GM18502 (cell line): ENCODE results near the gene TATDN2.
"Not testable (repeated sequence)": the region's sequence is repeated elsewhere in the genome, so short reads cannot be mapped to it uniquely, and the experiment has no call there.

Experiments used
- ATAC-seq: cut with Tn5 transposase; IDR thresholded peaks from one replicate; pipeline ENCODE4 v1.9.1; 2021; ENCODE audit warnings: mild to moderate bottlenecking; ENCODE audit not compliant: unreplicated experiment, poor library complexity

TATDN2 gene

DNA sequence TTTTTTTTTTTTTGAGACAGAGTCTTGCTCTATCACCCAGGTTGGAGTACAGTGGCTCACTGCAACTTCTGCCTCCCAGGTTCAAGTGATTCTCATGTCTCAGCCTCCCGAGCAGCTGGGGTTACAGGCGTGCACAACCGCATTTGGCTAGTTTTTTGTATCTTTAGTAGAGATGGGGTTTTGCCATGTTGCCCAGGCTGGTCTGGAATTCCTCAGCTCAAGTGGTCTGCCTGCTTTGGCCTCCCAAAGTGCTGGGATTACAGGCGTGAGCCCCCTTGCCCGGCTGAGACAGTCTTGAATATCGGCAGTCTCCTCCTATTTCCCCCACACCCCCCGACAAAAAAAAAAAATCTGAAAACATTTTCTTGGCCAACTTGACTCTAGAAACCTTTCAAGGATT, 18.7 kb downstream of the TATDN2 start:
- not testable (repeated sequence) for ATAC-seq

DNA sequence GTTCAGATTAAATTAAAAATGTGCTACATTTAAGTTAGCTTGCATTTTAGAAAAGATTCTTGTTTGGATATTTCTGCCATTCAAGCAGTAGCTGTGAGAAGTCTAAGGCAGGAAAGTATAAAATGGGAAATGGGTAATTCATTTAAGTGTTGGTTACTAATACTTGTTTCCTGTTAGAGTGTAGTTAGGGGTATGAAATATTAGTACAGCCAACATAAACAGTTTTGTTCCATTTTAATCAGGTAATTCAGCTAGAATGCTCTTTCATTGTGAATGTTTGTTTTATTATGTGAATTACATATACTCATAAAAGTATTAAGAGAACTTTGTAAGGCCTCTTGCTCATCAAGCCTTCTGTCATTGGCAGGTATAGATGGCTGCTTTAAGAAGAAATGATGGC, 19.9 kb downstream of the TATDN2 start:
- ATAC-seq, result no peak

DNA sequence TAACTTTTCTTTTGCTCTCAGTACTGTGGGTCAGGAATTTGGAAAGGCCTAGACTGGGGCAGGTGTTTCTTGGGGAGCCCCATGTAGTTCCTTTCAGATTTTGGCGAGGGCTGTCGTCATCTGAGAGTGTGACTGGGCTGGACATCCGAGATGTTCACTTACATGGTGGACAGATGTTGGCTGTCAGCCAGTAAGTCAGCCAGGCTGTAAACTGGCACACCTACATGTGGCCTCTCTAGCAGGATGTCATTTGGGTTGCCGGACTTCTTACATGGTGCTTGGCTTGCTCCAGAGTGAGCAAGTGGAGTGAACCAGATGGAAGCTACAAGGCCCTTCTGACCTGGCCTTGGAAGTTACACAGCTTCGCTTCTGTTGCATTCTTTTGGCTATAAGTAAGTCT, 20.7 kb downstream of the TATDN2 start:
- ATAC-seq, result no peak

DNA sequence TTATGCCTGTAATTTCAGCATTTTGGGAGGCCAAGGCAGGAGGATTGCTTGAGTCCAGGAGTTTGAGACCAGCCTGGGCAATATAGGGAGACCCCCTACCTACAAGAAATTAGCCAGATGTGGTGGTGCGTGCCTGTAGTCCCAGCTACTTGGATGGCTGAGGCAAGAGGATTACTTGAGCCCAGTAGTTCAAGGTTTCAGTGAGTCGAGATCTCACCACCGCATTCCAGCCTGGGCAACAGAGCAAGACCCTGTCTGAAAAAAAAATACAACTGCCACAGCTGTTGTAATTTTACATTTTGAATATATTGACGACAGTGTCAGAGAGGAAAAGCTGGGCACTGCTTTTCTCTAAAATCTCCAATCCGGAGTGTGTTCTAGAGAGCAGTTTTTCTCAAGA, 21.2 kb downstream of the TATDN2 start:
- no peak for ATAC-seq

DNA sequence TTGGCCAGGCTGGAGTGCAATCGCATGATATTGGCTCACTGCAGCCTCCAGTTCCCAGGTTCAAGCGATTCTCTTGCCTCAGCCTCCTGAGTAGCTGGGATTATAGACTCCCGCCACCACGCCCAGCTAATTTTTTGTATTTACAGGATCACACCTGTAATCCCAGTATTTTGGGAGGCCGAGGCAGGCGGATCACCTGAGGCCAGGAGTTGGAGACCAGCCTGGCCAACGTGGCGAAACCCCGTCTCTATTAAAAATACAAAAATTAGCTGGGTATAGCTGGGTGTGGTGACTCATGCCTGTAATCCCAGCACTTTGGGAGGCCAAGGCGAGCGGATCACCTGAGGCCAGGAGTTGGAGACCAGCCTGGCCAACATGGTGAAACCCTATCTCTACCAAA, 24.2 kb downstream of the TATDN2 start:
- not testable (repeated sequence) for ATAC-seq

DNA sequence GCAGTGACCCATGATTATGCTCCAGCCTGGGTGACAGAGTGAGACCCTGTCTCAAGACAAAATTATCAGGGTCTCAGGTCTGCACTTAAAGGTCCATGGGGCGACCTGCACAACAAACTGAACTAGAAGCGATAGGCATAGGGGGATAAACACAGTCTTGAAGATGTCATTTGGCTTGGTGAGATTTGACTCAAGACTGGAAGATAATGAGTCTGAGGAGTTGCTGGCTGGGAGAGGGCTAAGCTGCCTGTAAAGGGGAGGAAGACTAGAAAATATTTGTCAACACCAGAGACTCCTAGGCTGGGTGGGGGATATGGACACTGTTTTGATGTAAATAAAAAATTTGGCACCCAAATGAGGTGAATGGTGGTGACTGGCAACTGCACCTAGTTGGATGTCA, 24.7 kb downstream of the TATDN2 start:
- ATAC-seq, result no peak

DNA sequence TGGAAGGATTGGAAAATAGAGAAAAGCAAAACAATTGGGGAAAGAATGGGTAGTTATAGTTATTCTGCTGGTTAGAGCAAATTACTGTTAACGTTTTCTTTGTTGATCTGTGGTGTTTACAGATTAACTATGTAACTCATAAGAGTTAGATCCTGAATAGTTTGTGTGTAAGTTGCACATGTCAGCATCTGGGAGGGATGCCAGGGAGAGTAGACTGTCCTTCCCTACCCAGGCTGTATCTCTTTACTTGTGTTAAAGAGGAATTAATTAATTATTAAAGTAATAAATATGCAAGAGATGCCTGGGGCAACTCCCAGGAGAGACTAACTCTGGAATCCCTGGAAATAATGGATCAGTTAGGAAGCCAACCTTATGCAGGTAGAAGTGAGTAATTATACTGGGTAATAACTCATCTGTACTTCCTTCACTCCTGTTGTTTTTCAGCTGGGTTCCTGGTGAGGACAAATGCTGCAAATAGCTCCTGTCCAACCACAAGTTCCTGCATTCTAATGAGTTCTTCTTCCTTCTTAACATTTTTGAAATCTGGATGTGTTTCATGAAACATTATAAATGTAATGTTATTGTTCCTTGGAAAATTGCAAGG, 25.5 kb downstream of the TATDN2 start:
- ATAC-seq, result no peak

DNA sequence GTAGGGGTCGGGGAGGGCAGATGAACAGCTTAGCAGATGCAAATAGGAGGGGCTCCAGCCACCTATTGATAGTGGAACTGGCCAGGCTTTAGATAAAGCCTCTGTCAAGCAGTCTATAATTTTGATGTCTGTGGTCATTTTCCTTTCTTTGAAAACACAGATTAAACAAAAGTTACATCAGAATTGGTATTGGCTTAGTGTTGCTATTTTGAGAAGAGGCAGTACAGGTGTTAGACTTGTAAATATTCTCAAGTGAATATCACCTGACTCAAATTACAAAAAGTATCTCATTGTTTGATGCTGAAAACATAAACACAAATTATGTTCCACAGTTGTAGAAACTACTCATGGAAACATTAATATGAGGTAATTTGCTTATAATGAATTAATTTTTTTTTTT, 26.3 kb downstream of the TATDN2 start:
- no peak for ATAC-seq

DNA sequence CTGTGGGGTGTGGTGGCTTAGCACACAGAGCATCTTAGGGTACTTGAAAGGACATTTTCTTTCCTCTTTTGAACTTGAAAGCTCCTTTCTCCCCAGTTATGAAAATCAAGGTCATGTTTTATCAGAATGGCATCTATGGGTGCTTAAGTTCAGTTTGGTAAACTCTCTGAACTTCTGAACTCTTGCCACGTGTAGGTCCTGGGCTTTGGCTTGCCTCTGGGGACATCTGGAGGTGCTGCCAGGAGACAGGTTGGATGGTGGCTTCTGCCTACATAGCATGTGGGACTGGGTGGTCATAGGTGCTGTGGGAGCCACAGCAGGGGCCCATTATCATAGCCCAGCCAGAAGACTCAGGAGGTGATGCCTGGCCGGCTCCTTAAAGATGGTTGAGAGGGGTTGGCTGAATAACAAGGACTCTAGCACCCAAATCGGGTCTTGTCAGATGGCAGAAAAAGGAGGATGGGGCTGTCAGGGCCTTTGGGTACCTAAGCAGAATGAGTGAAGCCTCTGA, 28.9 kb downstream of the TATDN2 start:
- ATAC-seq, result no peak

DNA sequence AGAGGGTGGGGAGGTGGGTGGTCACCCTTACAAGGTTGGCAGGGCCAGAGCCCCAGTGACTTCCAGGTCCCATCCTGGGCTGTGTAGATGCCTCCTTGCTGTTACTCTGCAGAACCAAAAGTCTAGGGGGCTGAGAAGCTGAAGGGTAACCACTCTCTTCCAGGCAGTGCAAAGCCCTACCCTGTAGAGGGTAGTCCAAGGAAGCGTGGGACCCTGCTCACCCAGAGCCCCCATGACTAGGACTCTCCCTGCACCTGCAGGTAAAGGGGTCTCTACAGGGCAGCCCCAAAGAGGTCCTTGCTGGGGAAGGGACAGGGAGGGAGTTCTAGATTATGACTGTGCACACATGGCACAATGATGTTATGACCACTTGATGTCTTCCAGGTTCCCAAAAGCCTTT, 30.2 kb downstream of the TATDN2 start:
- ATAC-seq, result no peak

DNA sequence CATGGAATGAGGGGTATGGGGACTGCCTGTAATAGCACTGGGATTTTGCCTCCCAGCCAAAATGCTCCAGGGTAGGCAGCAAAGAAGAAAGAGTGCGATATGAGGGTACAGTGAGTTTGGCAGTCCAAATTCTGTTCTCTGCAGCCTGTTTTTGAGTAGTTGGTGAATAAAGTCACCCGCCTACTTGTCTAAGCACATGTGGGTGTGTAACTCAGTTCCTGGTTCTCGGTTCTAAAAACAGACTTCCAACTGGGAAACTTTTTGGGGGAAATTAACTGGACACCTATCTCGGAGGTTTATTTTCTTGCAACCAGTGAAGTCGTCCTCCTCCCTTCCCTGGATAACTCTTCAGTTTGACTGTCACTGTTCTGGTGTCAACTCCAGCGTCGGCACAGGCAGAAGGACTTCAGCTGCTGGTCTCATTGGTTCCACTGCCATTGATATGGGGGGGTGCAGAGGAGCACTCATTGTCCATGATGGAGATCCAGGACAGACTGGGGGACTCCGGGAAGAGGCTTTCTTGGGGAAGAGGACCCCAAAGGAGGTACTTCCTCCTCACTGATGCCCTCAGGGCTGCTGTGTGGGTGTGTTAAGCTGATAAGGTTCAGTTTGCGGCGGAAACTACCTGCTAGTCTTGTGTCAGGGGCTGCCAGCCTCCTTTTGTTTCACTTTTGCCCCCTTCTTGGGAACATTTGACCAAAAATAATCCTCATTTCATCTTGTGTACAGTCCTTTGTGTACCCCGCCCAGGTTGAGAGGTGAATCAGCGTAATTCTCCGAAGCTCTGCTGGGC, 31.3 kb downstream of the TATDN2 start:
- ATAC-seq, result no peak

DNA sequence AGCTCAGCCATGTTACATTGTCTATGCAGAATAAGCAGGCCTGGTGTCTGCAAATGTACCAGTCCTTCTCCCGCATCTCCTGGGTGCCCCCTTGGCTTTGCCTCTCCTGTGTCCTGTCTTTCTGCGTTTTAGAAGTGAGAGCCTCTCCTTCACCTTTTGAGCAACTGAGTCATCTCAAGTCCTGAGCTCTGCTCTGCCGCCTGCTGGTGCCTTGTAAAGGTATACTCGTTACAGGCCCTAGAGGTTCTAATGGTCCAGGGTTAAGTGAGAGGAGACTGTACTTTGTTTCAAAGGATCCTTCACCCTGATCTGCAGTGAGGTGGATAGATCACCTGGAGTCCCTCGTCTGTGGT, 31.9 kb downstream of the TATDN2 start:
- ATAC-seq, result no peak

DNA sequence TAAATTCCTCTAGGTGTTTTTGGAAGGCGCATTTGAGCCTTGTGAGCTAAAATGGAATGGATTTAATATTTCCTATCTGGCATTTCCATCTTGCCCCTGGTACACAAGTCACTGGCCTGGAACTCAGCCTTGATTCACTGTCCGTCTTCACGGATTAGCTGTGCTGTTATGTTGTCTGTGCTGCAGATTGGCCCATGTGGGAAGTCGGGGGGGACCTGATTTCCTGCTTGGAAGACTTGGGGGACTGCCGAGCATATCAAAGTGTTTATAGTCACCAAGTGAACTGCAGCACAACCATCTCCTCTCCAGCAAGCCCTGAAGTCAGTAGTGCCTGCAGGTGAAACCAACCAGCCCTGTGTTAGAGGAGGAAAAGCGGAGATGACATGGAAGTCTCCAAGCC, 32.3 kb downstream of the TATDN2 start:
- no peak for ATAC-seq

DNA sequence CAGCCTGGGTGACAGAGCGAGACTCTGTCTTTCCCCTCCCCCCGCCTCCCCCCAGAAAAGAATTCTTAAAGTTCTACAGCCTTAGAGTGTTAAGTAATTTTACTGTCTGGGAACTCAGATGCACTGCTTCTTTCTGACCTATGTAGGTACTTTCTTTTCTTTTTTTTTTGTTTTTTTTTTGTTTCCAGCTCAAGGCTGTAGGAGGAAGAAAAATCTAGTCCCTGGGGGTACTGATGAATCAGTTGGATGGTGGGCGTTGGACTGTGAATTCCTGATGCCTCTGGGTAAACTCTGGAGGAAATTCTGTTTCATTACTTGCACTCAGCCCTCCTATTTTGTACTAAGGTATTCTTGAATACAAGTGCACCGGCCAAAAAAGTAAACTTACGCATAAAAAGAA, 33.7 kb downstream of the TATDN2 start:
- ATAC-seq, result no peak

DNA sequence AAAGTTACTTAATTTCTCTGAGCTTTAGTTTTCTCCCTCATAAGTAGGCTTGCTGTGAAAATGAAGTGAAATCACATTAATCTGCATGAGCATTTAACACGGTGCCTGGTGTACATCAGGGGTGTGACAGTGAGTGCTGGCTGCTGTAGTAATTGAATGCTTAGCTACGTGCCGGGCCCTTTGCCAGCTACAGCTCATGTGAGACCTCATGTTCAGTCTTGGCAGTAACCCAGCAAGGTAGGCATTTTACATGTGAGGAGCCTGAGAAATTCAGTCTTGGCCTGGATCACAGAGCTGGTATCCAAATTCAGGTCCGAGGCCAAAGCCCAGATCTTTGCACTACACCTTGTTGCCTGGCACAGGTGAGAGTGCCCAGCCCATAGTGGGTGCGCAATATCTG, 35.4 kb downstream of the TATDN2 start:
- no peak for ATAC-seq

DNA sequence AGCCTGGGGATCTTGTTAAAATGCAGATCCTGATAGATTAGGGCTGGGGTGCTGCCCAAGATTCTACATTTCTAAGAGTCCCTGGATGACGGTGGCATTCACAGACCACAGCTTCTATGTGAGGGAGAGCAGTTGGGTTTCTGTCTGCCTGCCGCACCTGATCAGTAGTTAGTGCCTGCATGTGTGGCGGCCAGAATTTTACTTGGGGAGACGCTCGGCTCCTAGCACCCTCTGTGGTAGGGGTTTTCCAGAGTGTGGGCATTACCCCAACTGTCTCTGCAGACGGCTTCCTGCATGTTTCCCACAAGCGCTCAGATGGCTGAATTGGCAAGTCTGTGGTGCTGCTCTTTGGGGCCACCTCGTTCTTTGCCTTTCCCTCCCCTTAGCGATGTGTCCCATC, 36.2 kb downstream of the TATDN2 start:
- ATAC-seq, result no peak

DNA sequence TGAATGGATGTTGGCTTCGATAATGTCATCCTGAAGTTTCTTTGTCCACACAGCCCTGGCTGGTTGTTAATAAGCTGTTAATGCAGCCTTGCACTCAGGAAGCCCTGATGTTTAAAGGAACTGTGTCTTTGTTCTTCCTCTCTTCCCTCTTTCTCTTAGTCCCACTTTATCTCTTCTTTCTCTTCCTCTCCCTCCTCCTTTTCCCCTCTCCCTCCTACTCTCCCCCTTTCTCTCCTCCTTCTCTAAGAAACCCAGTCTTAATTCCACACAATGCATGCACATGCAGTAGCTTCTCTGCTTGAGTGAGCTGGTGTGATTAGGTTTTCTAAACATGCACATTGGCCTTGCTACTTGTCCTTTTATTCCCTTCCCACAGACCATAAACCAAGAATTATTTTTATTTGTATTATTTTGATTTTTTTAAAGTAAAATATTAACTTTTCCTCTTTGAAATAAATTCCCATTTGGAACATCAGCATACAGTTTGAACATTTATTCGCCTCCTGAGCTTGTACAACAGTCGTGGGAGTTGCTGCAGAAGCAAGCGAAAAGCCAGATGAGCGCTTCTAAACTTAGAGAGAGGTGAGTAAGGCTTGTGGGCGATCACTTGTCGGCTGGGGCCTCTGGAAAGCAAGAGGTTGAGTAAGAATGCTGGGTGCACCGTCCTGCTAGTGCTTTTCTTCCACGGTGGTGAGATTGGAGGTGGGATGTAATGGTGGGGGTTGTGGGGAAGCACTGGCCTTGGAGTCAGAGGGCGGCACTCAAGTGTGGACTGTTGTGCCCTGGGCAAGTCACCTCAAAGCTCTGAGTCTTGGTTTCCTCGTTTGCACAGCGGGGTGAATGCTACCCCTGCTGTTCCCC, 37.2 kb downstream of the TATDN2 start:
- no peak for ATAC-seq

DNA sequence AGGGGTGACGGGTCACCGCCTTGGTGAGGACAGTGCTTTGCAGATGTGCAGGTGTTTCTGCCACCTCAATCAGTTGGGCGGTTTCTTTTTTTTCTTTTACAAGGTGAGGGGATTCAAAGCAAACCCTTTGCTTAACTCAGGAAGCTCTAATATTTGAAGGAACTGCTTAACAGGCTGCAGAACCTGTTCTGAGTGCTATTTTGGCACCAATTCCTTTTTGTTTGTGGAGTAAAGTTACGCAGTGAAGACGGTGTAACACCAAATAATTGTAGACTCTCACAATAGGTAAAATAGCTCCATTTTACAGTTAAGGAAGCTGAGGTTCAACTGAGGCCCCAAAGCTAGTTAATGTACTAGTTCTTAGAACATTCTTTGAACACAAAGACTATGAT, 37.9 kb downstream of the TATDN2 start:
- no peak for ATAC-seq

DNA sequence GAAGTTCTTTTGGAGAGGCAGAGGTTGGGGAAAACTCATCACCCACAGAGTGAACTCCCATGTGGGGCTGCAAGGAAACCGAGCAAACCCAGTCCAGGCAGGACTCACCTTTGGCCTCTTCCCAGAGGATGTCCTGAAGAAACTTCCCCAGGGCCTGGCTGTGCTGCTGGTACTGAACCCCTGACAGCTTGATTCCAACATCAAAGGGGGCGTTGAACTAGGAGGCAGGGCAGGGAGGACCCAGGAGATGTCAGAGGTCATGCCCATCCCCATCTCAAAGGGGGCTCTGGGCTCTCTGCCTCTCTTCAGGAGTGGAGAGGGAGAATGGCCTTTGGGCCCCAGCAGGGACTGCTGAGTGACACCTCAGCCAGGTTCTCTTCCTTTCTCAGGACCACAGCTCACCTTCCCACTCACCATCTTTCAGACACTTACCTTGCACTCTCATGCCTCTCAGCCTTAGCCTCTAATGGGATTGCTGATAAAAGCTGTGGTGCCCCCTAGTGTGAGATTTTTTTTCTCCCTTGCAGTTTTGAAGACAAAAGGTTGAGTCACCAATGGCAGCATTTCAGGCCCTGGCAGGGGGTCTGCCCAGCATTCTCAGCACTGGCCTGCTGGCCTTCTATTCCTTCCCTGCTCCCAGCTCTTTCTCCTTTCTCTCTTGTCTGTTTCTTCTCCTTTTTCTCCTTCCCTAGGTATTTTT, 38.5 kb downstream of the TATDN2 start:
- no peak for ATAC-seq

DNA sequence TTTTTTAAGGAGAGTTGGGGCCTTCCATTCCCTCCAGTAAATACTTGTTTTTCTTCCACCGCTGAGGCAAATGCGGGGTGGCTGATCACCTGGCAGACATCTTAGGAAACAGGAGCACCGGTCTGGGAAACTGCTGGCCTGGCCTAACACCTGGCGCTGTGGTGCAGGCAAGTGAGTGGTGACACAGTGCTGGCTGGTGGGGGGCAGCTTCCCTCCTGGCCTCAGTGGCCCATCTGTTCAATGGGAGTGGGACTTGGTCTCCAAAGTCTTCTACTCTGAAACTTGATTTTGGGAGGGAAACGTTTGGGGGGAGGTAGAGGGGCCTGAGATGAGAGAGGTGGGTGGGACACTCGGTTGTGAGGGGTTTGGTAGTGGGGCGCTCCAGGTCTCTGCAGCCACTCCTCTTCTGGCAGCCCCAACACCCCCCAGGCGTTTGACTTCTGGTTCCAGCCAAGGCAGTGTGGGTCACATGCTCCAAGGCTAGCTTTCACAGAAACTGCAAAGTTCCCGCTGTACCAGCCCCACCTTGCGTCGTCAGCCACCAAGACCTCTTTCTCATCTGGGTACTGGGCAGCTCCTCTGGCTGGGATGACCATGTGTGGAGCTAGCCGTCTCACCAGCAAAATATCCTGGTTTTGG, 39.8 kb downstream of the TATDN2 start:
- no peak for ATAC-seq
